Nephron progenitor cell (in vitro differentiated cells): ENCODE measurements around the gene PLIN4.

Source experiments
- DNase-seq: peaks from one replicate; pipeline ENCODE4 v3.0.0; 2021
- H3K27ac Mint-ChIP-seq: 2 replicates; pipeline ENCODE4 v1.8.0; 2021; ENCODE audit warnings: mild to moderate bottlenecking, moderate library complexity, mixed read lengths
- H3K27me3 Mint-ChIP-seq: 2 replicates; pipeline ENCODE4 v1.8.0; 2021; ENCODE audit warnings: mild to moderate bottlenecking, low read depth, mixed read lengths; ENCODE audit not compliant: poor library complexity
- H3K36me3 Mint-ChIP-seq: 2 replicates; pipeline ENCODE4 v1.8.0; 2021; ENCODE audit warnings: low read depth, mixed read lengths
- H3K4me1 Mint-ChIP-seq: 2 replicates; pipeline ENCODE4 v1.8.0; 2021; ENCODE audit warnings: mixed read lengths
- H3K4me3 Mint-ChIP-seq: 2 replicates; pipeline ENCODE4 v1.8.0; 2021; ENCODE audit warnings: mild to moderate bottlenecking, moderate library complexity, mixed read lengths
- H3K9me3 Mint-ChIP-seq: 2 replicates; pipeline ENCODE4 v1.8.0; 2021; ENCODE audit warnings: mild to moderate bottlenecking, moderate library complexity, mixed read lengths
- TF ChIP-seq, protein P1 (sequence below): fragments of 200-600 bp; sonication (generic); IDR thresholded peaks from 2 replicates; pipeline ENCODE4 v1.5.0; 2021; ENCODE audit warnings: antibody characterized with exemption

The PLIN4 gene

DNA sequence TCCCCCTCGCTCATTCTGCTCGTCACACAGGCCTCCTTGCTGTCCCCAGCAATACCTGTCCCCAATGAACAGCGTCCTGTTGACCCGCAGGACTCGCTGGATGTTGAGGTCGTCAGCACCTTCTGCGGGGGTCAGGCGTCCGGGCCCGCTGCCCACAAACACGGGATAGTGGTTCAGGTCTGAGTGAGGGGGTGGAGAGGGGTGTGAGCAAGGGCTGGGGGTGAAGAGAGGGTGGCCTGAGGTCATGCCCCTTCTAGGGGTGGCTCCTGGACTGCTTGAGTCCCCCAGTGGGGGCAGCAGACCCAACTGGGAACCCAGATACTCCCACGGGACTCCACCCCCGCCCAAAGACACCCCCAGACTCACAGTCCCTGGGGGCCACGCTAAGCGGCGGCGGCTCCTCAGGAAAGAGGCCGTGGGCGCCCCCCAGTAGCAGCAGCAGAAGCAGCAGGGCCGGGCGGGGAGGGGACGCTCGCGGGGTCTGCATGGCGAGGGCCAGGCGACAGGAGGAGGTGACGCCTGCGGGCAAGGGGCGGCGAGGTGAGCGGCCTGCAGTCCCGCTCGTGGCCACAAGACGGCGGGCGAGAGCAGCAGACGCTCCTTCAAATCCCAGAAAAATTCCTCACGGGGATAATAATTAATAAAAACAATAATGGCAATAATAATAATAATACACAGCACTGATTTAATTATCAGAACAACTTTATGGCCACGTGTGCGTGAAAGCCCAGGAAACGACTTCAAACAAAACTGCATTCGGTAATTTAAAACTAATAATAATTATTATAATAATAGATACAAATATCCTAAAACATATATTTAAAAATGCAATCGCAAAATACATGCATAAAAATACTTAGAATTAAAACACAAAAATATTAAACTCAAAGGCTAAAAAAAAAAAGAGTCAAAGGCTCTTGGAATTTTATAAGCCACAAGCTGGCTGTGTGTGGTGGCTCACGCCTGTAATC is 40.0 kb upstream of the PLIN4 start:
- no peaks in the 10 kb centered on the region for H3K9me3 Mint-ChIP-seq
- H3K4me1 Mint-ChIP-seq: peaks cover 5% of the 10 kb centered on the region
- no peak overlapping the region for H3K27ac Mint-ChIP-seq
- H3K4me3 Mint-ChIP-seq: no peak overlapping the region
- peak; percentile 82 for DNase-seq
- TF ChIP-seq, protein P1, sequence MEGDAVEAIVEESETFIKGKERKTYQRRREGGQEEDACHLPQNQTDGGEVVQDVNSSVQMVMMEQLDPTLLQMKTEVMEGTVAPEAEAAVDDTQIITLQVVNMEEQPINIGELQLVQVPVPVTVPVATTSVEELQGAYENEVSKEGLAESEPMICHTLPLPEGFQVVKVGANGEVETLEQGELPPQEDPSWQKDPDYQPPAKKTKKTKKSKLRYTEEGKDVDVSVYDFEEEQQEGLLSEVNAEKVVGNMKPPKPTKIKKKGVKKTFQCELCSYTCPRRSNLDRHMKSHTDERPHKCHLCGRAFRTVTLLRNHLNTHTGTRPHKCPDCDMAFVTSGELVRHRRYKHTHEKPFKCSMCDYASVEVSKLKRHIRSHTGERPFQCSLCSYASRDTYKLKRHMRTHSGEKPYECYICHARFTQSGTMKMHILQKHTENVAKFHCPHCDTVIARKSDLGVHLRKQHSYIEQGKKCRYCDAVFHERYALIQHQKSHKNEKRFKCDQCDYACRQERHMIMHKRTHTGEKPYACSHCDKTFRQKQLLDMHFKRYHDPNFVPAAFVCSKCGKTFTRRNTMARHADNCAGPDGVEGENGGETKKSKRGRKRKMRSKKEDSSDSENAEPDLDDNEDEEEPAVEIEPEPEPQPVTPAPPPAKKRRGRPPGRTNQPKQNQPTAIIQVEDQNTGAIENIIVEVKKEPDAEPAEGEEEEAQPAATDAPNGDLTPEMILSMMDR: peak; percentile 100
- peaks cover 25% of the 10 kb centered on the region for H3K36me3 Mint-ChIP-seq
- peaks cover 8% of the 10 kb centered on the region for H3K27me3 Mint-ChIP-seq

- H3K4me3 Mint-ChIP-seq: no peak overlapping the region
- peak; percentile 36 for DNase-seq
- H3K4me1 Mint-ChIP-seq: peaks cover 5% of the 10 kb centered on the region
- TF ChIP-seq, protein P1: no peak
- H3K9me3 Mint-ChIP-seq: no peaks in the 10 kb centered on the region
- H3K27me3 Mint-ChIP-seq: peaks cover 7% of the 10 kb centered on the region
- H3K36me3 Mint-ChIP-seq: peaks cover 32% of the 10 kb centered on the region
- H3K27ac Mint-ChIP-seq: no peak overlapping the region
Observed at GRCh38 chr19:4557144-4557970, 39.1 kb upstream of the PLIN4 start.

- no peak overlapping the region for H3K4me3 Mint-ChIP-seq
- H3K36me3 Mint-ChIP-seq: peaks cover 39% of the 10 kb centered on the region
- peak; percentile 62 for DNase-seq
- TF ChIP-seq, protein P1: no peak
- no peaks in the 10 kb centered on the region for H3K4me1 Mint-ChIP-seq
- no peak overlapping the region for H3K27ac Mint-ChIP-seq
- no peaks in the 10 kb centered on the region for H3K9me3 Mint-ChIP-seq
- peaks cover 7% of the 10 kb centered on the region for H3K27me3 Mint-ChIP-seq
Observed at GRCh38 chr19:4556597-4557127, 38.4 kb upstream of the PLIN4 start.

GRCh38 chr19:4555657-4556561 is 37.6 kb upstream of the PLIN4 start:
- TF ChIP-seq, protein P1: no peak
- no peaks in the 10 kb centered on the region for H3K4me1 Mint-ChIP-seq
- H3K4me3 Mint-ChIP-seq: no peak overlapping the region
- DNase-seq: peak; percentile 31
- H3K9me3 Mint-ChIP-seq: no peaks in the 10 kb centered on the region
- peaks cover 7% of the 10 kb centered on the region for H3K27me3 Mint-ChIP-seq
- H3K36me3 Mint-ChIP-seq: peaks cover 40% of the 10 kb centered on the region
- peak overlapping the region; percentile 57 for H3K27ac Mint-ChIP-seq

GRCh38 chr19:4554717-4555116 is 36.4 kb upstream of the PLIN4 start:
- TF ChIP-seq, protein P1: no peak
- Mint-ChIP-seq H3K27ac (peak overlapping the region; percentile 29), H3K36me3 (peaks cover 46% of the 10 kb centered on the region), H3K9me3 (no peaks in the 10 kb centered on the region), H3K27me3 (peaks cover 11% of the 10 kb centered on the region), H3K4me1 (no peaks in the 10 kb centered on the region), H3K4me3 (no peak overlapping the region)
- DNase-seq: no peak
